DND-41 (cell line): ENCODE data around the gene LDHAL6A.
A peak's percentile ranks its signal among the peaks of the same experiment; 100 is the strongest.

Experiments used
- ATAC-seq: fragments of 200-7000 bp; cut with Tn5 transposase; 3 replicates; pipeline ENCODE4 v1.9.1; 2021; ENCODE audit warnings: low read depth; ENCODE audit not compliant: insufficient read depth
- DNase-seq: peaks from one replicate; pipeline ENCODE4 v3.0.0-alpha.2; 2020
- H2AFZ ChIP-seq: 2 replicates; pipeline ENCODE4 v1.6.0; 2012; ENCODE audit warnings: low read depth, low read length
- H3K27ac ChIP-seq: 2 replicates; pipeline ENCODE4 v1.5.1; 2012; ENCODE audit warnings: low read length, inconsistent platforms
- H3K27me3 ChIP-seq: fragments of 200-600 bp; sonication (generic); 2 replicates; pipeline ENCODE4 v1.6.0; 2012; ENCODE audit warnings: low read length, mild to moderate bottlenecking, inconsistent platforms; ENCODE audit not compliant: insufficient read depth, poor library complexity
- H3K36me3 ChIP-seq: 2 replicates; pipeline ENCODE4 v1.5.1; 2012; ENCODE audit warnings: low read length, inconsistent platforms; ENCODE audit not compliant: insufficient read depth
- H3K4me1 ChIP-seq: 2 replicates; pipeline ENCODE4 v1.5.1; 2012; ENCODE audit warnings: mild to moderate bottlenecking, low read length; ENCODE audit not compliant: insufficient read depth
- H3K4me2 ChIP-seq: 2 replicates; pipeline ENCODE4 v1.6.0; 2012; ENCODE audit warnings: mild to moderate bottlenecking, moderate library complexity, low read length, inconsistent platforms; ENCODE audit not compliant: insufficient read depth
- H3K4me3 ChIP-seq, 2 experiments: fragments of 200-600 bp in 1 of 2; shearing (Covaris generic) in 1 of 2; 2 replicates each; pipeline ENCODE4 v1.5.1; 2012 to 2016; ENCODE audit warnings: inconsistent platforms in 2 of 2, low read length in 2 of 2, mild to moderate bottlenecking in 2 of 2, low read depth in 1 of 2, moderate library complexity in 1 of 2
- H3K79me2 ChIP-seq: 2 replicates; pipeline ENCODE4 v1.6.0; 2012; ENCODE audit warnings: low read length, inconsistent platforms; ENCODE audit not compliant: insufficient read depth
- H3K9ac ChIP-seq: 2 replicates; pipeline ENCODE4 v1.6.0; 2012; ENCODE audit warnings: low read depth, mild to moderate bottlenecking, inconsistent platforms, low read length, moderate library complexity
- H3K9me3 ChIP-seq: 2 replicates; pipeline ENCODE4 v1.5.1; 2012; ENCODE audit warnings: low read length, moderate library complexity, mild to moderate bottlenecking, inconsistent platforms; ENCODE audit not compliant: insufficient read depth, severe bottlenecking
- H4K20me1 ChIP-seq: 2 replicates; pipeline ENCODE4 v1.6.0; 2012; ENCODE audit warnings: low read length; ENCODE audit not compliant: insufficient read depth
- CTCF ChIP-seq: IDR thresholded peaks from 2 replicates; pipeline ENCODE4 v1.5.1; 2012; ENCODE audit warnings: borderline replicate concordance, low read length, moderate library complexity, mild to moderate bottlenecking; ENCODE audit not compliant: poor library complexity, severe bottlenecking; ENCODE audit errors: extremely low read depth
- EZH2 ChIP-seq: IDR thresholded peaks from 3 replicates; pipeline ENCODE4 v1.6.1; 2012; ENCODE audit warnings: borderline replicate concordance, low read depth, mild to moderate bottlenecking, moderate library complexity, low read length, inconsistent platforms; ENCODE audit not compliant: severe bottlenecking

LDHAL6A gene

GRCh38 chr11:18523084-18523483 lies 67.4 kb downstream of the LDHAL6A start:
- H4K20me1 ChIP-seq, result peaks cover 2% of the 10 kb centered on the region; the same call in 1 of the 2 replicates
- TF ChIP-seq CTCF (no peak), EZH2 (no peak)
- H3K9ac ChIP-seq, result no peak overlapping the region
- H3K4me3 ChIP-seq, result no peak overlapping the region
- no peaks in the 10 kb centered on the region for H3K9me3 ChIP-seq
- DNase-seq, result no peak
- H2AFZ ChIP-seq, result no peak overlapping the region
- peaks cover 81% of the 10 kb centered on the region for H3K79me2 ChIP-seq
- no peaks in the 10 kb centered on the region for H3K27me3 ChIP-seq
- no peak overlapping the region for H3K4me2 ChIP-seq
- ATAC-seq, result no peak
- H3K27ac ChIP-seq, result no peak overlapping the region
- H3K36me3 ChIP-seq, result peaks cover 28% of the 10 kb centered on the region
- peaks cover 29% of the 10 kb centered on the region for H3K4me1 ChIP-seq

GRCh38 chr11:18524248-18524647 lies 68.6 kb downstream of the LDHAL6A start:
- DNase-seq, result no peak
- ATAC-seq, result no peak
- H3K9ac ChIP-seq, result no peak overlapping the region
- no peak overlapping the region for H3K27ac ChIP-seq
- H3K4me3 ChIP-seq, result no peak overlapping the region
- TF ChIP-seq CTCF (no peak), EZH2 (no peak)
- no peak overlapping the region for H2AFZ ChIP-seq
- H3K27me3 ChIP-seq, result no peaks in the 10 kb centered on the region
- no peaks in the 10 kb centered on the region for H3K9me3 ChIP-seq
- peaks cover 81% of the 10 kb centered on the region for H3K79me2 ChIP-seq
- peak overlapping the region; percentile 6; the same call in 1 of the 2 replicates for H3K4me2 ChIP-seq
- H3K4me1 ChIP-seq, result peaks cover 29% of the 10 kb centered on the region
- H3K36me3 ChIP-seq, result peaks cover 25% of the 10 kb centered on the region
- H4K20me1 ChIP-seq, result peaks cover 2% of the 10 kb centered on the region; the same call in 1 of the 2 replicates

GRCh38 chr11:18526130-18526520 lies 70.5 kb downstream of the LDHAL6A start:
- Histone ChIP-seq H3K4me3 (peak overlapping the region; percentile 80 to 83), H3K79me2 (peaks cover 68% of the 10 kb centered on the region)
- DNase-seq, result no peak

More at GRCh38 chr11:18526130-18526520, 70.5 kb downstream of the LDHAL6A start:
- Histone ChIP-seq H3K27me3 (no peaks in the 10 kb centered on the region), H3K36me3 (peaks cover 25% of the 10 kb centered on the region), H3K9ac (peak overlapping the region; percentile 81), H3K4me2 (peak overlapping the region; percentile 76), H2AFZ (peak overlapping the region; percentile 97), H3K4me1 (peaks cover 29% of the 10 kb centered on the region), H4K20me1 (peaks cover 2% of the 10 kb centered on the region; the same call in 1 of the 2 replicates), H3K9me3 (no peaks in the 10 kb centered on the region), H3K27ac (peak overlapping the region; percentile 94)
- no peak for ATAC-seq
- no peak for TF ChIP-seq CTCF
- TF ChIP-seq EZH2, result no peak
